SU-DHL-6 (cell line): ENCODE data around the gene NKD1.

ENCODE experiments used
- H2AFZ ChIP-seq: fragments of 200-600 bp; sonication (generic); 2 replicates; pipeline ENCODE4 v1.6.1; 2014; ENCODE audit warnings: low read depth, mild to moderate bottlenecking, moderate library complexity, mixed read lengths, antibody characterized with exemption, low read length; ENCODE audit not compliant: severe bottlenecking
- H3F3A ChIP-seq: fragments of 200-600 bp; shearing (Covaris generic); 2 replicates; pipeline ENCODE4 v1.6.0; 2016; ENCODE audit warnings: antibody characterized with exemption, mild to moderate bottlenecking; ENCODE audit not compliant: insufficient read depth
- H3K27ac ChIP-seq: fragments of 200-600 bp; sonication (generic); 2 replicates; pipeline ENCODE4 v1.5.1; 2016; ENCODE audit warnings: low read depth, mild to moderate bottlenecking, low read length, moderate library complexity, mixed read lengths
- H3K27me3 ChIP-seq: fragments of 200-600 bp; sonication (generic), shearing (Covaris generic); 2 replicates; pipeline ENCODE4 v1.6.0; 2014; ENCODE audit warnings: mild to moderate bottlenecking, low read length
- H3K36me3 ChIP-seq: fragments of 200-600 bp; sonication (generic); 2 replicates; pipeline ENCODE4 v1.6.1; 2014; ENCODE audit warnings: mild to moderate bottlenecking, low read length, mixed read lengths
- H3K4me2 ChIP-seq: fragments of 300-600, 200-600 bp; shearing (Covaris generic), sonication (generic); 2 replicates; pipeline ENCODE4 v1.6.0; 2014; ENCODE audit warnings: low read length, low read depth, mild to moderate bottlenecking; ENCODE audit not compliant: poor library complexity, severe bottlenecking
- H3K4me3 ChIP-seq: fragments of 200-600 bp; sonication (generic); 2 replicates; pipeline ENCODE4 v1.5.1; 2014; ENCODE audit warnings: antibody characterized with exemption, low read length, mild to moderate bottlenecking, mixed read lengths; ENCODE audit not compliant: insufficient read depth, poor library complexity, severe bottlenecking
- H3K79me2 ChIP-seq: fragments of 200-600 bp; sonication (generic); 2 replicates; pipeline ENCODE4 v1.6.1; 2014; ENCODE audit warnings: mild to moderate bottlenecking, low read length, moderate library complexity; ENCODE audit not compliant: insufficient read depth
- H3K9ac ChIP-seq: fragments of 200-600 bp; sonication (generic); 2 replicates; pipeline ENCODE4 v1.7.0; 2014; ENCODE audit warnings: mild to moderate bottlenecking, low read length
- H3K9me2 ChIP-seq: fragments of 200-600 bp; sonication (generic); replicated peaks from 2 replicates; pipeline ENCODE4 v1.6.1; 2014; ENCODE audit warnings: low read length; ENCODE audit not compliant: insufficient read depth
- H3K9me3 ChIP-seq: fragments of 200-600 bp; sonication (generic); 2 replicates; pipeline ENCODE4 v1.6.1; 2014; ENCODE audit warnings: low read length, mixed read lengths; ENCODE audit not compliant: insufficient read depth
- H4K20me1 ChIP-seq: fragments of 200-600 bp; sonication (generic); 2 replicates; pipeline ENCODE4 v1.6.1; 2014; ENCODE audit warnings: low read depth, mild to moderate bottlenecking, antibody characterized with exemption, low read length, moderate library complexity, mixed read lengths
- CTCF ChIP-seq: fragments of 200-600 bp; sonication (generic); IDR thresholded peaks from one replicate; pipeline ENCODE4 v1.5.1; 2017; ENCODE audit warnings: antibody characterized with exemption, mild to moderate bottlenecking, low read length, moderate library complexity; ENCODE audit not compliant: insufficient read depth, poor library complexity, severe bottlenecking
- EZH2phosphoT487 ChIP-seq: fragments of 200-600 bp; sonication (generic), shearing (Covaris generic); conservative IDR thresholded peaks from 2 replicates; pipeline ENCODE4 v1.6.1; 2018; ENCODE audit warnings: mild to moderate bottlenecking, antibody characterized with exemption, low read length, moderate library complexity, mixed read lengths

NKD1 gene

GRCh38 chr16:50685462-50686063 lies 137.4 kb downstream of the NKD1 start:
- no peak overlapping the region for H2AFZ ChIP-seq
- H3K27me3 ChIP-seq, result no peaks in the 10 kb centered on the region
- H3F3A ChIP-seq, result no peaks in the 10 kb centered on the region
- no peak overlapping the region for H3K4me2 ChIP-seq
- no peak overlapping the region for H3K4me3 ChIP-seq
- no peaks in the 10 kb centered on the region for H3K9me3 ChIP-seq
- no peaks in the 10 kb centered on the region for H3K79me2 ChIP-seq
- TF ChIP-seq EZH2phosphoT487 (no peak), CTCF (no peak)
- no peak overlapping the region for H3K9ac ChIP-seq
- no peaks in the 10 kb centered on the region for H4K20me1 ChIP-seq
- no peaks in the 10 kb centered on the region for H3K36me3 ChIP-seq
- no peak overlapping the region for H3K27ac ChIP-seq
- no peaks in the 10 kb centered on the region for H3K9me2 ChIP-seq

GRCh38 chr16:50688083-50688482 lies 139.9 kb downstream of the NKD1 start:
- no peaks in the 10 kb centered on the region for H3F3A ChIP-seq
- no peaks in the 10 kb centered on the region for H4K20me1 ChIP-seq
- no peaks in the 10 kb centered on the region for H3K79me2 ChIP-seq
- no peak overlapping the region for H3K4me2 ChIP-seq
- no peaks in the 10 kb centered on the region for H3K9me2 ChIP-seq
- no peaks in the 10 kb centered on the region for H3K36me3 ChIP-seq
- no peaks in the 10 kb centered on the region for H3K27me3 ChIP-seq
- no peak overlapping the region for H3K4me3 ChIP-seq
- no peak overlapping the region for H3K27ac ChIP-seq
- H3K9ac ChIP-seq, result no peak overlapping the region
- no peaks in the 10 kb centered on the region for H3K9me3 ChIP-seq
- no peak overlapping the region for H2AFZ ChIP-seq
- TF ChIP-seq EZH2phosphoT487, result no peak
- no peak for TF ChIP-seq CTCF

GRCh38 chr16:50688867-50689266 lies 140.7 kb downstream of the NKD1 start:
- no peak overlapping the region for H3K9ac ChIP-seq
- no peak overlapping the region for H3K4me3 ChIP-seq
- H3K36me3 ChIP-seq, result no peaks in the 10 kb centered on the region
- no peaks in the 10 kb centered on the region for H4K20me1 ChIP-seq
- H3K79me2 ChIP-seq, result no peaks in the 10 kb centered on the region
- H2AFZ ChIP-seq, result no peak overlapping the region
- H3F3A ChIP-seq, result no peaks in the 10 kb centered on the region
- no peaks in the 10 kb centered on the region for H3K27me3 ChIP-seq
- no peaks in the 10 kb centered on the region for H3K9me3 ChIP-seq
- H3K27ac ChIP-seq, result no peak overlapping the region
- no peaks in the 10 kb centered on the region for H3K9me2 ChIP-seq
- H3K4me2 ChIP-seq, result no peak overlapping the region
- TF ChIP-seq EZH2phosphoT487, result no peak
- no peak for TF ChIP-seq CTCF
